HG03196 (cell line): ENCODE data around the gene ANAPC7.
"Not testable (repeated sequence)": the region's sequence is repeated elsewhere in the genome, so short reads cannot be mapped to it uniquely, and the experiment has no call there.

Source experiments
- ATAC-seq: cut with Tn5 transposase; IDR thresholded peaks from one replicate; pipeline ENCODE4 v1.9.1; 2021; ENCODE audit not compliant: unreplicated experiment

Gene ANAPC7

DNA sequence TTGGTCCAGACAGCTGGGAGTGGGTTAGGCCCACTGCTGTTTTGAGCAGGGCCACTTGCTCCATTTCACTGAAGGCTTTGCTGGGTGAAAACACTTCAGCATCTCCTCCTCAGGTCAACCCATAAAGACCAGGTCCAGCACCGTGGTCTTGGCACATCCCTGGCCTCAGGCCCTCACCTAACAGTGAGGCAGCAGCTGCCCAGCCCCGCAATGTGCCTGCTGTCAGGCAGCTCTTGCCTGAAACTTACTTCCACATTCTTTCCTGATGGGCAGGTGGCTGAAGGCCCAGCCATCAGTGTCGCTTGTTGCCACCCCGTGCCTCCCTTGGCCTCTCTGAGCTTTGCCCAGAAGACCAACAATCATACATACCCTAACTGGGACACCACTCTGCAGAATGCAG lies 54.4 kb downstream of the ANAPC7 start:
- ATAC-seq: no peak

DNA sequence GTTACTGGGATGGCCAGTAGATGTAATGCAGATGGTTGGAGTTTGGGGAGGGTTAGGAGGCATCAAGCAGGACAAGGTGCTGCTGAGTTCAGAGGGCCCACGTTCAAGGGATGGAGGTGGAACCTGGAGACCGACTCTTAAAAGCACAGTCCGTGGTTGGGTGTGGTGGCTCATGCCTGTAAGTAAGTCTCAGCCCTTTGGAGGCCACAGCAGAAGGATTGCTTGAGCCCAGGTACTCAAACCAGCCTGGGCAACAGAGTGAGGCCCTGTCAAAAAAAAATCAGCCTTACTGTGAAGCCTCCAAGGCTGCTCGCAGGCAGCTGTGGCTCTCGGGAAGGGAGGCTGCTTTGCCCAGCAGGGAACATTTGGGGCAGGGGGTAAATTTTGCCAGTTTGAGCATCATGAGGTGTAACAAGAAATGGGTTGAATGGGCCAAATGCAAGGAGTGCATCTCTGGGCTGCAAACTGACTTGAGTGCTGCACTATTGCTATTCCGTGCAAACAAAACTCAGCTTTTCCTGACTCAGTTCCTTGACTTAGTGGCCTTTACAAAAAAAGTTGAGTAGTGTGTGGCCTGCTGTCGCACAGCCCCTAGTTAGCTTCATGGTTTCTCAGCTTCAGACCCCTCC lies 55.0 kb downstream of the ANAPC7 start:
- no peak for ATAC-seq

DNA sequence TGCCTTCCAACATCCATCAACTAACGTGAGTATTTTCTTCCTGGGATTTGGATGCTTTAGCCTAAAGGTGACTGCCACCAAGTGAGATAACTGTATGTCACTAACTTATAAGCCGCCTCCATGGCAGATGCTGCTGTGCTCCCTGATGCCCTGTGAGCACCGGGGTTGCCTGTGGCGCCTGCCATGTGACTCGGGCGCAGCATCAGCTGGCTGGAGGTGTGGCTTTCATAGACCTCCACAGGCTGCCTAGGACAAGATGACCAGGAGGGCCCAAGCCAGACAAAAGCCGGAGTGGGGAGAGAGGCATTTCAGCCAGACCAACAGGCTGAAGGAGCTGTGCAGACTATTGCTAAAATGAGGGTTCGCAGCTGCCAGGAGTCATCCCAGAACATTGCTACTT lies 55.7 kb downstream of the ANAPC7 start:
- ATAC-seq: no peak

DNA sequence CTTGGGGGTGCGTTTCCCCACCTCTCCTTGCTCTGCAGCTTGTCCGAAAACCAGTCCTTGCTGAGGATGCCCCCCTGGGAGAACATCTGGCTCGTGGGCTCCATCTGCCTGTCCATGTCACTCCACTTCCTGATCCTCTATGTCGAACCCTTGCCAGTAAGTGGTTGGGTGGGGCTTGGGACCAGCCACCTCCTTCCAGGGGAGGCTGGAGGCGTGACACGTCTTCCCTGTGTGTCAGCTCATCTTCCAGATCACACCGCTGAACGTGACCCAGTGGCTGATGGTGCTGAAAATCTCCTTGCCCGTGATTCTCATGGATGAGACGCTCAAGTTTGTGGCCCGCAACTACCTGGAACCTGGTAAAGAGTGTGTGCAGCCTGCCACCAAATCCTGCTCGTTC lies 57.5 kb downstream of the ANAPC7 start:
- ATAC-seq: no peak

DNA sequence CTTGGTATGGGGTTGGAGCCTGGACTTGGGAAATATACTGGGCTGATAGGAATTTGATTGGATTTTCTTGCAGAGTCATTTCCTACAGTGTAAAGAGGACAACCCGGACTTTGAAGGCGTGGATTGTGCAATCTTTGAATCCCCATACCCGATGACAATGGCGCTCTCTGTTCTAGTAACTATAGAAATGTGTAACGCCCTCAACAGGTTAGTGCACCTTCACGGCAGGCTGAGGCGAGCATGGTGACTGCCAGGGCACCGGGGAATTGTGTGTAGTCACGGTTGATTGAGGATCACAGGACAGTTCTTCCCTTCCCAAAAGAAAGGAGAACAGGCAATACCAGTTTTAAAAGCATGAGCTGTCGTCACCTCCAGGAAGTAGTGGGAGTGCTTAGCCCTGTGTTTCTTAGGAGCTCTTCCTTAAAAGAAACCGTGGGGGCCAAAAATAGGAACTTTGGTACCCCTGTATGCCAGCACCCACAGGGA lies 58.3 kb downstream of the ANAPC7 start:
- ATAC-seq: no peak

DNA sequence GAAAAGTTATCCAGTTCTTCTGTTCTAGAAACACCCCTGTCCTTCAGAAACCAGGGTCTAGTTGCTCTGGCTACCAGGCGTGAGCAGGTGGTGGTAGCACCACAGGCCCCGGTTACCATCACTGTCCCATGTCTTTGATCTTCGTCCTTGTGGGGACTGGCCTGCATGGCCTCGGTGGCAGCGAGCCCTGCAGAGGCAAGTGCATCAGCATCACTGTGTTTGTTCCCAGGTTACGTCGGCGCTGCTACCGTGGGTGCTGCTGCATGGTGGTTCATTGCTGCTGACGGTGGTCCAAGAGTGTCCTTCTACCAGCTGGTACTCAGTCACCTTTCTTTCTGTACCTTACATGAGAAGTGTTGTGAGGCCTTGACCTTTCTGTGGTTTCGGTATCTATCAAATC lies 58.9 kb downstream of the ANAPC7 start:
- no peak for ATAC-seq

DNA sequence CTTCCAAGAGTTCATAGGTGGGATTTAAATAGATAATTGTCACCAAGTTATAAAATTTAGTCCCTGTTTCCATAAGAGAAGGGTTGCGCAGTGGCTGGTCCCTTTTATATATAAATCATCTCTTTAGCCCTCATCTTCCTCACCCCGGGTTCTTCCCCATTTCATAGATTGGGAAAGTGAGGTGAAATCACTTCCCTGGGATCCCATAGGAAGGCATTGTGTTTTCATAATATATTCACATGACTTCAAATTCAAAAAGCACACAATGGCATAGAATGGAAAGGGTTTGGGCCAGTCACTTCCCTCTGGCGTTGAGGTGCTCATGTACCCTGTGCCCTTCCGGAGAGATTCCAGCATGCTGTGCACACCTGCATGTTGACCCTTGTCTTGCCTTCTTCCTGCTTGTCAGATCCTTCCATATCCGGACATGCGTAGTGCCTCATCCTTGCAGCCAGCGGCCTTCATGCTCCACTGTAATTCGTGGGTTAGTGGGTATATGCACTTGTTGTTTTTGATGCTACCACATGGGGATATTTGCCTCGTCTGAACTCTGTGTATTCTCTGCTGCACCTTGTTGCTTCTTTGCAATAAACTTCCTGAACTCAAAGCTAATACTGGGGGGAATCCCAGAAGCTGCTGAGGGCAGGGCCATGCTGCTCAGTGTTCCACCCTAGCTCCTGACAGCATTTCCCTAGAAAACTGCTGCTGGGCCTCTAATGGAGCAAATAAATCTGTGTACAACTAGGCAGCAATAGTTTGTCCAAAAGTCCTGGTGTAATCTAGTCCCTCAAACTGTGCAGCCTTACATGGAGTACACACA lies 59.6 kb downstream of the ANAPC7 start:
- ATAC-seq: no peak

DNA sequence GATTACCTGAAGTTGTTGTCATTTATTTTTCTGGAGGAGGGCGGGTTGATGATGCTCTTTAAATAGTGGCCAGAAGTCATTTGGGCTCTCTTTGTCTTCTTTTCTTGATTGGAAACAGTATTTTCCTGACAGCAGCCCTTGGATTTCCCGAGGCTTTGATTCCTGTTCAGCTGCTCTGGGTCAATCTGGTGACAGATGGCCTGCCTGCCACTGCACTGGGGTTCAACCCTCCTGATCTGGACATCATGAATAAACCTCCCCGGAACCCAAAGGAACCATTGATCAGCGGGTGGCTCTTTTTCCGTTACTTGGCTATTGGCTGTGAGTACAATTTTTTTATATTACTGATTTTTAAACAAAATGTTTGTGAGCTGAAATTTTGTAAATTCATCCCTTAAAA lies 60.4 kb downstream of the ANAPC7 start:
- no peak for ATAC-seq

DNA sequence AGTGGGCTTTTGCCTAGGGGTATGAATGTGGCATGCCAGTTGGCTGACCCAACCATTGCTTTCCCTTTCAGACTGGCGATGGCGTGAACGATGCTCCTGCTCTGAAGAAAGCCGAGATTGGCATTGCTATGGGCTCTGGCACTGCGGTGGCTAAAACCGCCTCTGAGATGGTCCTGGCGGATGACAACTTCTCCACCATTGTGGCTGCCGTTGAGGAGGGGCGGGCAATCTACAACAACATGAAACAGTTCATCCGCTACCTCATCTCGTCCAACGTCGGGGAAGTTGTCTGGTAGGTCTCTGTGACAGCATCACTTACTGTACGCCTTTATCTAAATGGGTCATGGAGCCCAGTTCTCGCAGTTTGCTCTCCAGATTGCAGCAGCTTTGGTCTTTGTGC lies 61.4 kb downstream of the ANAPC7 start:
- ATAC-seq: no peak

DNA sequence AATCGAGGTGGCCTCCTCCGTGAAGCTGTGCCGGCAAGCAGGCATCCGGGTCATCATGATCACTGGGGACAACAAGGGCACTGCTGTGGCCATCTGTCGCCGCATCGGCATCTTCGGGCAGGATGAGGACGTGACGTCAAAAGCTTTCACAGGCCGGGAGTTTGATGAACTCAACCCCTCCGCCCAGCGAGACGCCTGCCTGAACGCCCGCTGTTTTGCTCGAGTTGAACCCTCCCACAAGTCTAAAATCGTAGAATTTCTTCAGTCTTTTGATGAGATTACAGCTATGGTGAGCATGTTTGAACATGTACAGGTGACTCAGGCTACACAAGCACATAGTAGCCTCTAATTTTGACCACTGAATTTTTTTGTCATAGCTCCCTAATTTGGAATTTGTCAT lies 62.8 kb downstream of the ANAPC7 start:
- ATAC-seq: no peak

DNA sequence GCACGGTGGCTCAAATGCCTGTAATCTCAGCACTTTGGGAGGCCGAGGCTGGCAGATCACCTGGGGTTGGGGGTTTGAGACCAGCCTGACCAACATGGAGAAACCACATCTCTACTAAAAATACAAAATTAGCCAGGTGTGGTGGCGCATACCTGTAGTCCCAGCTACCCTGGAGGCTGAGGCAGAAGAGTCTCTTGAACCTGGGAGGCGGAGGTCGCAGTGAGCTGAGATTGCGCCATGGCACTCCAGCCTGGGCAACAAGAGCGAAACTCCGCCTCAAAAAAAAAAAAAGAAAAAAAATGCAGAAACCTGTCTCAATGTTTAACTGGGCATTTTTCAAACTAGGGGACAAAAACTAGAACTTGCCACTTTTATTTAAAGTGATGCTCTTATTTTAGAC lies 63.2 kb downstream of the ANAPC7 start:
- ATAC-seq: not testable (repeated sequence)

DNA sequence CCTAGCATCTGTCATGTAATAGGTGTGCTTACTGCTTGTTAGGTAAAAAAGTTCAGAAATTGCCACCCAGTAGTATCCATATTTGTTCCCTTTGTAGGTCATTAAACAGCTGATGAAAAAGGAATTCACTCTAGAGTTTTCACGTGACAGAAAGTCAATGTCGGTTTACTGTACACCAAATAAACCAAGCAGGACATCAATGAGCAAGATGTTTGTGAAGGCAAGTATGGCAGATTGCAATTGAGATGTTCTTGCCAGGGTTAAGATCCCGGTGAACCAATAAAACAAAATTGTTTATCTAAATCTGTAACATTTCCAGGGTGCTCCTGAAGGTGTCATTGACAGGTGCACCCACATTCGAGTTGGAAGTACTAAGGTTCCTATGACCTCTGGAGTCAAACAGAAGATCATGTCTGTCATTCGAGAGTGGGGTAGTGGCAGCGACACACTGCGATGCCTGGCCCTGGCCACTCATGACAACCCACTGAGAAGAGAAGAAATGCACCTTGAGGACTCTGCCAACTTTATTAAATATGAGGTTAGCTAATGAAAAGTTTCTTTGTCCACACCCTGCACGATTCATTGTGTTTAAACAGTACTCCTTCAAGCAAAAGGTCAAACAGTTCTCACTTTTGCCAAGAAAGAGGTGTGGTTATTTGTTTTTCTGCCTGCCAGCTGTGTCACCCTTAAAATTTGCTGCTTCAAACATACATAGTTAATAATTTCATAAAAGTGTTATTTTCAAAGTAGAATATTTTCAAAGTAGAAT lies 64.1 kb downstream of the ANAPC7 start:
- ATAC-seq: no peak

DNA sequence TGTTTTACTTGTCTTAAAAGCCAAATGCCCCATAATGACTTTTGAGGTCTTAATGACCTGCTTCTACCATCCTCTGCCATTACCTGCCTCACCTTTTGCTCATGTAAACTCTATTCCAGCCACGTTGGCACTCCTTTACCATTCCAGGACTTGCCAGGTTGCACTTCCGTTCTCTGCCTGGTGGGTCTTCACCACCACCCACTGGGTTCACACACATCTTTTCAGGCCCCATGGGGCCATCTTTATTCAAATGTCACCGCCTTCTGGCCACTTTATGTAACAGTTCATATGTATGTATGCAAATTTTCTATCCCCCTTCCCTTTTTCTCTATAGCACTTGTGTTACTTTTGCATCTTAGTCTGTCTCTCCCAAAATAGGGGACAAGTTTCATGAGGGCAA lies 64.8 kb downstream of the ANAPC7 start:
- ATAC-seq: no peak

DNA sequence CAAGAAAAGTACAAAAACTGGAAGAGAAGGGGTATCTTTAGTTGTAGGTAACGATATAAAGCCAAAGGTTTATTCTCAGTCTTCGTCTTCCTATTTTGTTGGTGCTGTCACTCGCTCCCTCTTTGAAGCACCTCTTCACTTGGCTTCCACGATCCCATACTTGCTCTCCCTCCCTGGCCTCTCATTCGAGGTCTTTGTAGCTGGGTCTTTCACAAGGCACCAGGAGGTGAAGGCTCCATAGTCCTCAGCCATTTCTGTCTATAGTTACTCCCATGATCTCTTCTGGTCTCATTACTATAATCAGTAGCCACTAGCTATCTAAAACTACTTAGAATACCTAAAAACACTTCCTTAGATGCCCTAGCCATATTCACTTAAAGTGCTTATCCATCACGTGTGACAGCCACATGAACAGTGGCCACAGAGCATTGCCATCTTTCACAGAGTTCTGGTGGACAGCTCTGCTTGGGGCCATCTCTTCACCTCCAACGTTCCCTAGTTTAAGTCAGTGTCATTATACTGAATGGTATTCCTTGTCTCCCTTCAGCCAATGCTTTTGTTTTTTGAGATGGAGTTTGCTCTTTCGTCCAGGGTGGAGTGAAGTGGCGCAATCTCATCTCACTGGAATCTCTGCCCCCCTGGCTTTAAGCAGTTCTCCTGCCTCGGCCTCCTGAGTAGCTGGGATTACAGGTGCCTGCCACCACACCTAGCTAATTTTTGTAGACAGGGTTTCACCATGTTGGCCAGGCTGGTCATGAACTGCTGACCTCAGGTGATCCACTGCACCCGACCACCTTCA lies 65.4 kb downstream of the ANAPC7 start:
- ATAC-seq: no peak

DNA sequence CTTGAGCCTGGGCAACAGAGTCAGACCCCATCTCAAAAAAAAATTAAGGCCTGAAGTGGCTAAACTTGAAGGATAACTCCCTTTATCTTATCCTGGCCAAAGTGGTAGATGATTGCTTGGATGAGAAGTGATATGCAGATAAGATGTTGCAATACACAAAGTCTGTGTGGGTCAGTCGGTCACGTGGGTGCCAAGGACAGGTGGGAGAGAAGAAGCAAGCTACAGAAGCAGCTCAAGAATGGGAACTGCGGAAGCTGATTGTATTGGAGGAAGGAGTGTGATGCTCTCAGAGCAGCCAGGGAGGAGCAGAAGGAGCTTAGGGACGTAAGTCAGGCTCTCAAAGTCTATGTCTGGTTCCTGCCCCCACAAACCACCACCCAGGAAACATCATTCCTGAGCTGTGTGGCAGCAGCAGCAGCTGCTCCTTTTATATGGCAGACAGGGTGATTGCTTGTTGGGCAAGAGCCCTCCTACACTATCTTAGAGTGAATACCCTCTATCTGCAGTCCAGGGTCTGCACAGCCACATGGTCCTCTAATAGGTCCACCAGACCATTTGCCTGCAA lies 67.9 kb downstream of the ANAPC7 start:
- ATAC-seq: no peak

DNA sequence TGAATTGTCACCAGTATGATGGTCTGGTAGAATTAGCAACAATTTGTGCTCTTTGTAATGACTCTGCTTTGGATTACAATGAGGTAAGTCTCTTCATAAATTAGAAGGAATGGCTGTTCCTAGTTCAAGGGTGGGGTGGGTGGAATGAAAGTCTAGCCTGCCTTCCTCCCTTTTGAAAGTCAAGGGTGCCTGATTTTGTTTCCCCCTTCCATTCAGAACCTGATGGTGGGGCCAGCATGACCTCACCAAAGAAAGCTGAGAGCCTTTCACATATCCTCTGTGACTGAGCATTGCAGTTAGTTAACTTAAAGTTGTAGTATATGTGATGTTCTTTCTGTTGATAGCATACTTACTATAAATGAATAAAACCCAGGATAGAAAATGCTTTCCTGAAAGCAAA lies 70.3 kb downstream of the ANAPC7 start:
- ATAC-seq: no peak

DNA sequence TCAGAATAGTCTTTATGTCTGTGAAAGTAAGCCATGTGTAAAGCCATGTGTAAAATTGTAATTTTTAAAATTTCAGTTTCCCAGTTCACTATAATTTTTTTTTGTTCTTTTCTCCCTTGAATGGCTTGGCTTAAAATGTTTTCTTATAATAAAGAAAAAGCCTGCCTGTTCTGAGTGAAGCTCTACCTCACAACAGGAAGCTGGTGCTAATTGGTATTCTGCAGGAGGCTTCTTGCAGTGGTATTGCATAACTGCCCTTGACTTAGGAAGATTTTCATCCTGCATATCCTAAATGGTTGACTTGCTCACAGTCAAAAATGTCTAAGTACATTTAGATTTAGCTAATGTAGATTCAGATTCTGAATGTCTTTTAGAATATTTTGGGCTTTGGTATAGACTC lies 73.0 kb downstream of the ANAPC7 start:
- ATAC-seq: no peak

DNA sequence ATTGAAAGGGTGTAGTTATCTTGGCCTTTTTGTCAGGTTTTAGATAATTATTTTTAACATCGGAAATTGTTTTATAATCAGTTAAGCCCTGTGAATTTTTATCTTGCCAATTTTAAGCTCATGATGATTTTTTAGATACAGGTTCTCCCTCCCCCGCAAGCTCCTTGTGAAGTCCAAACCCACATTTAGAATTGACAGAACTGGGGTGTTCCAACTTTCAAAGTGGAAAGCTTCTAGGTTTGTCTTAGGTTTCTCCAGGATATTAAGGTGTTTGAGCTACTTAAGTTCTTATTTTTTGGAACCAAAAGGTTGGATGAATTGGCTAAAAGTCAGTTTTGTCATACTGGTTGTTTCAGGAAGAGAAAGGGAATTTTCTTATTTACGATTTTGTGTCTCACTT lies 73.4 kb downstream of the ANAPC7 start:
- ATAC-seq: no peak

DNA sequence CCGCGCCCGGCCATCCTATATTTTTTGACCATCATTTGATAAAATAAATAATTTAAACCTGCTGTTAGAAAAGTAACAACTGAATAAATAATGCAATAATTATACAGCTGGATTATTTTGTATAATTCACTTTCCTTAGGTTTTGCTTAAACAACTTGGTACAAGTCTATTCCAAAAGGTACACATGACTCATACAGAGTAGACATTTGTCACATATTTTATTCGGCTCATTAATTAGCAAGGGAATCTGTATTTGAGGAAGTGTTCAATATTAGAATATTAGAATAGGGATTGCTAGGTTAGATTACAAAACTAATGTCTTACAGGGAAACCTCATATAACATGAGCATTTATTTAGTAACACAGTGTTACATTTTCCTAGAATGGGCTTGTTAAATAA lies 73.8 kb downstream of the ANAPC7 start:
- no peak for ATAC-seq
